Astrocyte of the spinal cord (primary cell): ENCODE results near the gene RIGI.
"Not testable (repeated sequence)": the region's sequence is repeated elsewhere in the genome, so short reads cannot be mapped to it uniquely, and the experiment has no call there.

Experiments
- DNase-seq: peaks from one replicate; pipeline ENCODE4 v3.0.0; 2011; ENCODE audit warnings: low read depth, low spot score
- H3K4me3 ChIP-seq: 2 replicates; pipeline ENCODE4 v1.5.1; 2011; ENCODE audit warnings: low read depth, mild to moderate bottlenecking, low read length, moderate library complexity
- CTCF ChIP-seq: IDR thresholded peaks from 2 replicates; pipeline ENCODE4 v1.5.1; 2012; ENCODE audit warnings: low read depth, mild to moderate bottlenecking, low read length, inconsistent platforms
- in situ Hi-C: cut with HindIII; loops from 2 replicates; pipeline ENCODE4 v1.10.0; 2017; ENCODE audit warnings: low sequenced_read_pairs

Gene RIGI

GRCh38 chr9:32551276-32552051 is 25.5 kb upstream of the RIGI start:
- H3K4me3 ChIP-seq: peak overlapping the region; percentile 58
- in situ Hi-C loops: no loop called here
- no peak for DNase-seq
- no peak for TF ChIP-seq CTCF

GRCh38 chr9:32550562-32551275 is 24.7 kb upstream of the RIGI start:
- peak overlapping the region; percentile 58 for H3K4me3 ChIP-seq
- in situ Hi-C loops: no loop called here
- peak; percentile 8 for TF ChIP-seq CTCF
- peak; percentile 93 for DNase-seq

- peak; percentile 22 for TF ChIP-seq CTCF
- peak overlapping the region; percentile 58 for H3K4me3 ChIP-seq
- DNase-seq: peak; percentile 45
- in situ Hi-C loops: no loop called here
These were observed 24.2 kb upstream of the RIGI start for GRCh38 chr9:32550150-32550561.

GRCh38 chr9:32548213-32548612 is 22.2 kb upstream of the RIGI start:
- H3K4me3 ChIP-seq, DNase-seq, in situ Hi-C loops: not testable (repeated sequence)

GRCh38 chr9:32545884-32546283 is 19.9 kb upstream of the RIGI start:
- DNase-seq: no peak
- H3K4me3 ChIP-seq: no peak overlapping the region
- in situ Hi-C loops: no loop called here

GRCh38 chr9:32543047-32543446 is 17.1 kb upstream of the RIGI start:
- H3K4me3 ChIP-seq: no peak overlapping the region
- TF ChIP-seq CTCF: no peak
- in situ Hi-C loops: no loop called here
- DNase-seq: no peak

More at GRCh38 chr9:32545884-32546283, 19.9 kb upstream of the RIGI start:
- TF ChIP-seq CTCF: no peak

GRCh38 chr9:32533816-32534215 is 7.8 kb upstream of the RIGI start:
- H3K4me3 ChIP-seq: no peak overlapping the region
- DNase-seq: no peak
- no peak for TF ChIP-seq CTCF
- in situ Hi-C loops: no loop called here
